Activated T-helper 17 cell treated with anti-CD3 and anti-CD28 coated beads, Interleukin-2, amount 50 U/mL, for 72 hours (primary cell): ENCODE data around the gene TMEM51. TPM values are rescaled to one million over a fixed set of nuclear protein-coding genes. Genes with fewer than 3 reads are reported as not detected.

ENCODE experiments used
- ATAC-seq: fragments of 150-1000 bp; cut with Tn5 transposase; replicated peaks from 2 replicates; pipeline ENCODE4 v1.10.0; 2021; ENCODE audit warnings: mild to moderate bottlenecking, moderate library complexity
- H3K27ac Mint-ChIP-seq: one replicate; pipeline ENCODE4 v1.8.0; 2022; ENCODE audit warnings: mixed read lengths
- H3K27me3 Mint-ChIP-seq: one replicate; pipeline ENCODE4 v1.8.0; 2022; ENCODE audit warnings: mixed read lengths
- H3K36me3 Mint-ChIP-seq: one replicate; pipeline ENCODE4 v1.8.0; 2022; ENCODE audit warnings: low read depth, mild to moderate bottlenecking, mixed read lengths
- H3K4me1 Mint-ChIP-seq: one replicate; pipeline ENCODE4 v1.8.0; 2022; ENCODE audit warnings: mixed read lengths
- H3K4me3 Mint-ChIP-seq: one replicate; pipeline ENCODE4 v1.8.0; 2022; ENCODE audit warnings: mild to moderate bottlenecking, mixed read lengths
- H3K9me3 Mint-ChIP-seq: one replicate; pipeline ENCODE4 v1.8.0; 2022; ENCODE audit warnings: mixed read lengths
- total RNA-seq, 2 donors: library from RNA; stranded (reverse); gene quantifications; one replicate each; pipeline ENCODE4 v1.2.3, GENCODE V29; 2022

Gene TMEM51
- total RNA-seq, 2 donors from 2014 or later: not detected

- no peak overlapping the region for H3K27ac Mint-ChIP-seq
- H3K4me1 Mint-ChIP-seq: no peaks in the 10 kb centered on the region
- no peaks in the 10 kb centered on the region for H3K9me3 Mint-ChIP-seq
- no peaks in the 10 kb centered on the region for H3K36me3 Mint-ChIP-seq
- no peak overlapping the region for H3K4me3 Mint-ChIP-seq
- H3K27me3 Mint-ChIP-seq: peaks cover 26% of the 10 kb centered on the region
- no peak for ATAC-seq
These were observed 33.3 kb downstream of the TMEM51 start for GRCh38 chr1:15186846-15187151.

- peaks cover 23% of the 10 kb centered on the region for H3K27me3 Mint-ChIP-seq
- H3K4me3 Mint-ChIP-seq: no peak overlapping the region
- no peak for ATAC-seq
- H3K36me3 Mint-ChIP-seq: no peaks in the 10 kb centered on the region
- H3K27ac Mint-ChIP-seq: no peak overlapping the region
- H3K9me3 Mint-ChIP-seq: no peaks in the 10 kb centered on the region
- no peaks in the 10 kb centered on the region for H3K4me1 Mint-ChIP-seq
These were observed 33.9 kb downstream of the TMEM51 start for GRCh38 chr1:15187175-15188129.

- H3K27me3 Mint-ChIP-seq: peaks cover 21% of the 10 kb centered on the region
- ATAC-seq: no peak
- no peaks in the 10 kb centered on the region for H3K9me3 Mint-ChIP-seq
- no peak overlapping the region for H3K27ac Mint-ChIP-seq
- no peak overlapping the region for H3K4me3 Mint-ChIP-seq
- H3K36me3 Mint-ChIP-seq: no peaks in the 10 kb centered on the region
- no peaks in the 10 kb centered on the region for H3K4me1 Mint-ChIP-seq
These were observed 34.6 kb downstream of the TMEM51 start for GRCh38 chr1:15188130-15188524.

GRCh38 chr1:15188678-15189077, 35.1 kb downstream of the TMEM51 start:
- no peaks in the 10 kb centered on the region for H3K36me3 Mint-ChIP-seq
- H3K4me3 Mint-ChIP-seq: no peak overlapping the region
- H3K27ac Mint-ChIP-seq: no peak overlapping the region
- ATAC-seq: no peak
- H3K9me3 Mint-ChIP-seq: no peaks in the 10 kb centered on the region
- H3K4me1 Mint-ChIP-seq: no peaks in the 10 kb centered on the region
- H3K27me3 Mint-ChIP-seq: peaks cover 15% of the 10 kb centered on the region

- Mint-ChIP-seq H3K27ac (no peak overlapping the region), H3K4me3 (no peak overlapping the region), H3K27me3 (peaks cover 9% of the 10 kb centered on the region), H3K4me1 (no peaks in the 10 kb centered on the region), H3K9me3 (no peaks in the 10 kb centered on the region), H3K36me3 (no peaks in the 10 kb centered on the region)
- ATAC-seq: no peak
These were observed 36.3 kb downstream of the TMEM51 start for GRCh38 chr1:15189692-15190370.

GRCh38 chr1:15191267-15191666, 37.7 kb downstream of the TMEM51 start:
- no peak overlapping the region for H3K27ac Mint-ChIP-seq
- no peaks in the 10 kb centered on the region for H3K36me3 Mint-ChIP-seq
- peaks cover 13% of the 10 kb centered on the region for H3K27me3 Mint-ChIP-seq
- no peak for ATAC-seq
- no peak overlapping the region for H3K4me3 Mint-ChIP-seq
- no peaks in the 10 kb centered on the region for H3K9me3 Mint-ChIP-seq
- no peaks in the 10 kb centered on the region for H3K4me1 Mint-ChIP-seq

- no peak for ATAC-seq
- Mint-ChIP-seq H3K36me3 (no peaks in the 10 kb centered on the region), H3K27me3 (peaks cover 13% of the 10 kb centered on the region), H3K4me3 (no peak overlapping the region), H3K9me3 (no peaks in the 10 kb centered on the region), H3K27ac (no peak overlapping the region), H3K4me1 (no peaks in the 10 kb centered on the region)
These were observed 38.2 kb downstream of the TMEM51 start for GRCh38 chr1:15191770-15192169.

GRCh38 chr1:15192916-15193550, 39.5 kb downstream of the TMEM51 start:
- no peaks in the 10 kb centered on the region for H3K36me3 Mint-ChIP-seq
- no peak overlapping the region for H3K27ac Mint-ChIP-seq
- ATAC-seq: no peak
- H3K9me3 Mint-ChIP-seq: no peaks in the 10 kb centered on the region
- H3K4me3 Mint-ChIP-seq: no peak overlapping the region
- H3K4me1 Mint-ChIP-seq: no peaks in the 10 kb centered on the region
- peaks cover 8% of the 10 kb centered on the region for H3K27me3 Mint-ChIP-seq

GRCh38 chr1:15195420-15196052, 42.0 kb downstream of the TMEM51 start:
- H3K4me3 Mint-ChIP-seq: no peak overlapping the region
- no peak for ATAC-seq
- no peaks in the 10 kb centered on the region for H3K9me3 Mint-ChIP-seq
- peaks cover 12% of the 10 kb centered on the region for H3K27me3 Mint-ChIP-seq
- no peaks in the 10 kb centered on the region for H3K36me3 Mint-ChIP-seq
- H3K4me1 Mint-ChIP-seq: no peaks in the 10 kb centered on the region
- H3K27ac Mint-ChIP-seq: no peak overlapping the region

- H3K36me3 Mint-ChIP-seq: no peaks in the 10 kb centered on the region
- H3K4me3 Mint-ChIP-seq: no peak overlapping the region
- peaks cover 12% of the 10 kb centered on the region for H3K27me3 Mint-ChIP-seq
- no peaks in the 10 kb centered on the region for H3K4me1 Mint-ChIP-seq
- H3K27ac Mint-ChIP-seq: no peak overlapping the region
- no peak for ATAC-seq
- no peaks in the 10 kb centered on the region for H3K9me3 Mint-ChIP-seq
These were observed 42.5 kb downstream of the TMEM51 start for GRCh38 chr1:15196069-15196468.

GRCh38 chr1:15196807-15197530, 43.4 kb downstream of the TMEM51 start:
- no peak overlapping the region for H3K27ac Mint-ChIP-seq
- peaks cover 7% of the 10 kb centered on the region for H3K27me3 Mint-ChIP-seq
- no peaks in the 10 kb centered on the region for H3K4me1 Mint-ChIP-seq
- no peaks in the 10 kb centered on the region for H3K36me3 Mint-ChIP-seq
- H3K4me3 Mint-ChIP-seq: no peak overlapping the region
- no peaks in the 10 kb centered on the region for H3K9me3 Mint-ChIP-seq
- no peak for ATAC-seq

GRCh38 chr1:15197591-15198447, 44.3 kb downstream of the TMEM51 start:
- no peaks in the 10 kb centered on the region for H3K36me3 Mint-ChIP-seq
- H3K9me3 Mint-ChIP-seq: no peaks in the 10 kb centered on the region
- H3K27ac Mint-ChIP-seq: no peak overlapping the region
- no peaks in the 10 kb centered on the region for H3K4me1 Mint-ChIP-seq
- no peak overlapping the region for H3K4me3 Mint-ChIP-seq
- ATAC-seq: no peak
- H3K27me3 Mint-ChIP-seq: peaks cover 11% of the 10 kb centered on the region

- H3K36me3 Mint-ChIP-seq: no peaks in the 10 kb centered on the region
- H3K4me3 Mint-ChIP-seq: no peak overlapping the region
- H3K9me3 Mint-ChIP-seq: no peaks in the 10 kb centered on the region
- peaks cover 11% of the 10 kb centered on the region for H3K27me3 Mint-ChIP-seq
- H3K4me1 Mint-ChIP-seq: no peaks in the 10 kb centered on the region
- ATAC-seq: no peak
- H3K27ac Mint-ChIP-seq: no peak overlapping the region
These were observed 45.1 kb downstream of the TMEM51 start for GRCh38 chr1:15198684-15199083.
